Measurements from ENCODE around the gene GNB1.

The GNB1 gene

DNA sequence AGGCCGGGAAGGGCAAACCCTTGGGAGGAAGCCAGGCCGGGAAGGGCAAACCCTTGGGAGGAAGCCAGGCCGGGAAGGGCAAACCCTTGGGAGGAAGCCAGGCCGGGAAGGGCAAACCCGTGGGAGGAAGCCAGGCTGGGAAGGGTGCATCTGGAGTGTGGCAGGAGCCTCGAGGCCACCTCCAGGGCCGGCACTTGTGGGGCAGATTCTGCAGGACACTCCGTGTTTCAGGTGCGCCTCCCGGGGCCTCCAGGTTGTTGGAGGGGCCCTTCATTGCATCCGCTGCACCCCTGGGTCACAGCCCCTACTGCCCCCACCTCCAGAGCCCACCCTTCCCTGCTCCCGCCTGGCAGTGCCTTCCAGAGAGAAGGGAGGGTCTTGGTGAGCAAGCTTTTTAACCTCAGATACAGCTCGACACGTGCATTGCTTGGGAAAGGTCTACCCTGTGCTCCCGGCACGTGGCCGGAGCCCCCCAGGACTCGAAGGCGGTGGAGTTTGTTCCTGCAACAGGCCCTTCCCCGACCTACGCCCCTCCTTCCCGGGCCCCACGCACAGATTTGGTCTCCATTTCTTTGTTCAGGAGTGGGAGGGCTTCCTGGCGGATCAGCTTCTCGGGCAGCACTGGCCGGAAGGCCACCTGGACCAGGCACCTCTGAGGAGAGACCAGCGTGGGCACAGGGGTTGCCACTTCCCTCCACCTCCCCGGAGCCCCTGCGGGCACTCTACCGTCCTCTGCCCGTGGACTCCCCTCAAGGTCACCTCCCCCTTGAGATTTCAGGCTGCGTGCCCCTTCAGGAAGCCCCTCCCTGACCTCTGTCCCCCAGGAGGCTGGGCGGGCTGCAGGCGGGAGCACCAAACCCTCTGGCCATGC is 37.6 kb upstream of the GNB1 start:
- H3K36me3 ChIP-seq (ENCODE audit: control insufficient read depth, low read depth, low read length): no peaks in the 10 kb centered on the region
- H3K9ac ChIP-seq (ENCODE audit: low read length): no peak overlapping the region
- H3K27ac ChIP-seq (ENCODE audit: low read length): no peak overlapping the region
- H3K27me3 ChIP-seq (ENCODE audit: control insufficient read depth, insufficient read depth, low read length): no peaks in the 10 kb centered on the region
- no peaks in the 10 kb centered on the region for H3K4me1 ChIP-seq (ENCODE audit: control insufficient read depth, low read depth, low read length)
- H3K9me3 ChIP-seq (ENCODE audit: control insufficient read depth, low read depth, low read length): no peaks in the 10 kb centered on the region
- no peak overlapping the region for H3K4me3 ChIP-seq (ENCODE audit: low read length)

DNA sequence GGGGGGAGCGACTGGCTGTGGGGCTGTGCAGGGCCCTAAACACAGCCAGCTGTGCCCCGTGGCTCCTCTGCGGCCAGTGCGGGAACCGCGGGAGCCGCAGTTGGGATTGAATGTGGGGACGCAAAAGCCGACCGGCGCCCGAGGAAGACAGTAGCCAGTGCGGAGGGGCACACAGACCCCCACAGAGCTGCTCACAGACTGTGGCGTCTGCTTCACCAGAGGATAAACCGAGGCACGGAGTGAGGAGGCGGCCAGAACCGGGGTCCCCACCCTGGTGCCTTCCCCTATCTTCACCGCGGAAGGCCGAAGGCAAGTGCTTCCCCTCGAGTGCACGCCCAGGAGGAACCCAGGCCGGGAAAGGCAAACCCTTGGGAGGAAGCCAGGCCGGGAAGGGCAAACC is 36.9 kb upstream of the GNB1 start:
- Histone ChIP-seq H3K4me3 (ENCODE audit: low read length) (no peak overlapping the region), H3K27me3 (ENCODE audit: control insufficient read depth, insufficient read depth, low read length) (no peaks in the 10 kb centered on the region), H3K36me3 (ENCODE audit: control insufficient read depth, low read depth, low read length) (no peaks in the 10 kb centered on the region), H3K9me3 (ENCODE audit: control insufficient read depth, low read depth, low read length) (no peaks in the 10 kb centered on the region), H3K27ac (ENCODE audit: low read length) (no peak overlapping the region), H3K9ac (ENCODE audit: low read length) (no peak overlapping the region), H3K4me1 (ENCODE audit: control insufficient read depth, low read depth, low read length) (no peaks in the 10 kb centered on the region)

DNA sequence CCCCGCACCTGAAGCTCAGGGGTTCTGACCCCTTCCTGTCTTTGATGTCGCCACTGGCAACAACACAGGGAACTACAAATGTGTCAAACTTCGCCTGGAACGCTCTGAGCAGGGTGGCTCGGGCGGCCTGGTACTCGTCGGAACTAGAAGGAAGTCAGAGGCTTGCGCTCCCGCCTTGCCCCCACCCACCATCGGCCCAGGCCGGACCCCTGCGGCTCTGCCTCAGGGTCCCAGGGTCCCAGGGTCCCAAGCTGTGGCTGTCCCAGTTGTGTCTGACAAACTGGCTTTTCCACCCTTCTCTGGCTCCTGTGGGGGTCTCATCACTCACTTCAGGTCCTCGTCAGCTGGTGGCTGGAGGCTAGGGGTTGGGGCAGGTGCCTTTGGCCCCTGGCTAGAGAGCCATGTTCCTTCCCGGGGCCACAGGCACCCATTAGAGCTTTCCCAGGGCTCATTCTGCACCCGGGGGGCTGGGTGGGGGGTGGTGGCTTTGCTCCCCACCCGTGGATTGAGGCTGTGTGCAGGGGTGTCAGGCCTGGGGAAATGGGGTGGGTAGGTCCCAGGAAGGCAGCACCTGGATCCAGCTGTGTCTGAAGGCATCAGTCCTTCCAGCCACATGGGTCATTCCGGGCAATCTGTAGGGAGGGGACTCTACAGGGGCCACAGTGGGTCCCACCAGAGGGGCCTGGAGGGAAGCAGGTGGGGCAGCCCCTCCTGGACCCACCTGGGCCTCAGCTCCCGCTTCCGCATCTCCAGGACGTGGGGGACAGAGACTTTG is 36.2 kb upstream of the GNB1 start:
- no peaks in the 10 kb centered on the region for H3K9me3 ChIP-seq (ENCODE audit: control insufficient read depth, low read depth, low read length)
- H3K4me1 ChIP-seq (ENCODE audit: control insufficient read depth, low read depth, low read length): no peaks in the 10 kb centered on the region
- H3K36me3 ChIP-seq (ENCODE audit: control insufficient read depth, low read depth, low read length): no peaks in the 10 kb centered on the region
- no peak overlapping the region for H3K4me3 ChIP-seq (ENCODE audit: low read length)
- no peak overlapping the region for H3K27ac ChIP-seq (ENCODE audit: low read length)
- H3K9ac ChIP-seq (ENCODE audit: low read length): no peak overlapping the region
- H3K27me3 ChIP-seq (ENCODE audit: control insufficient read depth, insufficient read depth, low read length): no peaks in the 10 kb centered on the region

DNA sequence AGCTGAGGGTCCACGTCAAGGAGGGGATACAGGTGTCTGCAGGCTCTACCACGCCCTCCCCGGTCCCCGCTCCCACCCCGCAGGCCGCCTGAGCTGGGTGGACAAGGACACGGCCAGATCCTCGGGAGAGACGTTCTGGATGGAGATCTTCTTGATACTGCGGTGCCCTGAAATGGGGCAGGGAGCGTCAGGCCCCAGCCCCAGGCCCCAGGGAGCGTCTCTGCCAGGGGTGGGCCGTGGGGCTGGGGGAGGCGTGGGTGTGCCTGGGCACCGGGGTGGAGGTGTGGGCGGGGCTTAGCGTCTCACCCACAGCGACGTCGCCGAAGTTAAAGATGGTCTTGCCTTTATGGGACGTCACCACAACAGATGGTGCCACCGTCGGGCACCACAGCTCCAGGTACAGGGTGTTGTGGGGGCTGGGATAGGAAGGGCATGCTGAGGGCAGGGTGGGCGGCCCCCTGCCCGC is 35.5 kb upstream of the GNB1 start:
- H3K4me3 ChIP-seq (ENCODE audit: low read length): no peak overlapping the region
- H3K27ac ChIP-seq (ENCODE audit: low read length): no peak overlapping the region
- H3K9me3 ChIP-seq (ENCODE audit: control insufficient read depth, low read depth, low read length): no peaks in the 10 kb centered on the region
- no peaks in the 10 kb centered on the region for H3K27me3 ChIP-seq (ENCODE audit: control insufficient read depth, insufficient read depth, low read length)
- no peak overlapping the region for H3K9ac ChIP-seq (ENCODE audit: low read length)
- H3K36me3 ChIP-seq (ENCODE audit: control insufficient read depth, low read depth, low read length): no peaks in the 10 kb centered on the region
- H3K4me1 ChIP-seq (ENCODE audit: control insufficient read depth, low read depth, low read length): no peaks in the 10 kb centered on the region

DNA sequence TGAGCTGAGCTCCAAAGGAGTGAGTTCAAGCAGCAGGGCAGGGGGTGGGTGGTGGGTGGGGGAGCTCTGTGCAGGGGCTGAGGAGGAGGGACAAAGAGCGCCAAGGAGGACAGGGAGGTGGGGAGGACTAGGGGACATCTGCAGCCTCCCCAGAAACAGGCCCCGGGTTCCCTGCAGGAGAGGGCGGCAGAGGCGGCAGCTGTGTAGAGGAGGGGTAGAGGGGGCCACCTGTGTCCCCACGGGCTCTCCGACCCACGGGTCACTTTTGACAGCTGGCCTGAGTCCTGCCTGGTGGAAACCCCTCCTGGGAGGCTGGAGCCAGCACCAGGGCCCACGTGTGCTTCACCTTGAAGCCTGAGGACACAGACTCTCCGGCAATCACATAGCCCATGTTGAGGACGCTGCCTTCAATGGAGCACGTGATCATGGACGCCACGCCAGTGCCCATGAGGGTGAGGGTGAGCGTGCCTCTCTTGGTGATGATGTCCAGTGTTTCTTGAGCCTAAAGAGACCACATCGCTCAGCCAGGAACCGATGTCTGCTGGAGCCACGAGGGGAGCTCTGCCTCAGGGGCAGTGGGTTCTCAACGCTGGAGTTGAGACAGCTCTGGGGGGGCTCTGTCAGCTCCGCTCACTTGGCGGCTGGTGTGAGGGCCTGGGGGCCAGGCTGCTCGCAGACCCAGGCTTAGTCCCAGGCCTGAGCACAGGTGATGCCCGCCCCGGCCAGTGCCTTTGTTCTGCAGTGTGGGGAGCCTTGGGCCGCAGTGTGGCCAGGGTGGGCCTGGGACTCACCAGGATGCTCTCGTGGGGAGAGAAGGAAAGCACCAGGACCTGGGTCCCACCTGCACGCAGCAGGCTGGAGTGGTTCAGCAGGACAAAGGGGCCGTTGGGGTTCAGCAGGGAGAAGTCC is 34.8 kb upstream of the GNB1 start:
- Histone ChIP-seq H3K4me1 (ENCODE audit: control insufficient read depth, low read depth, low read length) (no peaks in the 10 kb centered on the region), H3K36me3 (ENCODE audit: control insufficient read depth, low read depth, low read length) (no peaks in the 10 kb centered on the region), H3K27me3 (ENCODE audit: control insufficient read depth, insufficient read depth, low read length) (no peaks in the 10 kb centered on the region), H3K9me3 (ENCODE audit: control insufficient read depth, low read depth, low read length) (no peaks in the 10 kb centered on the region), H3K9ac (ENCODE audit: low read length) (no peak overlapping the region), H3K27ac (ENCODE audit: low read length) (no peak overlapping the region), H3K4me3 (ENCODE audit: low read length) (no peak overlapping the region)

DNA sequence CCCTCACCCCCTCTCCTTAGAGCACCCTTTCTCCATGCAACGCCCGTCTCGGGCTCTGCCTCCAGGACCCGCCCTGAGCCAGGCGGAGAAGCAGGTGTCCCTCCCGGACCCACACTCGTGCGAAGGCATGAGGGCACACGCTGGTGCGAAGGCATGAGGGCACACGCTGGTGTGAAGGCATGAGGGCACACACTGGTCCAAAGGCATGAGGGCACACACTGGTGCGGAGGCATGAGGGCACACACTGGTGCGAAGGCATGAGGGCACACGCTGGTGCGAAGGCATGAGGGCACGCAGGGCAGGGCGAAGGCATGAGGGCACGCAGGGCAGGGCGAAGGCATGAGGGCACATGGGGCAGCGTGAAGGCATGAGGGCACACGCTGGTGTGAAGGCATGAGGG is 34.0 kb upstream of the GNB1 start:
- Histone ChIP-seq H3K4me1 (ENCODE audit: control insufficient read depth, low read depth, low read length) (peaks cover 2% of the 10 kb centered on the region), H3K27me3 (ENCODE audit: control insufficient read depth, insufficient read depth, low read length) (peaks cover 4% of the 10 kb centered on the region), H3K9ac (ENCODE audit: low read length) (no peak overlapping the region), H3K27ac (ENCODE audit: low read length) (no peak overlapping the region), H3K9me3 (ENCODE audit: control insufficient read depth, low read depth, low read length) (no peaks in the 10 kb centered on the region), H3K4me3 (ENCODE audit: low read length) (no peak overlapping the region), H3K36me3 (ENCODE audit: control insufficient read depth, low read depth, low read length) (no peaks in the 10 kb centered on the region)

DNA sequence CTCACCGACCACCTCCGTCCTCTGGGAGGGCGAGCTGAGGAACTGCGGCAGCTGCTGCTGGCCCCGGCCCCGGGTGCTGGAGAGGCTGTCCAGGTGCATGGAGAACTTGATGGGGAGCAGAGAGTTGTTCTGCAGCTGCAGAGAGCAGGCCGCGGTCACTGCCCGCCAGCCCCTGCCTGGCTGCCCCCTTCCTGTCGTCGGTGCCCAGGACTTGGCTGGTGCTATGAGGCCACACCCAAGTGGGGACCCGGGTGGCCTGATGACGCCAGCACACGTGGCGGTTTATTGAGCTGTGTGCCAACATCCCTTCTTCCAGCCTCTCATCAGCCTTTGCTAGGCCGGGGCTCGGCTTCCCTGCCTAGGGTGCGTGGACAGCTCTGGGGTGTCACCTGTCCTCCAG is 33.5 kb upstream of the GNB1 start:
- H3K36me3 ChIP-seq (ENCODE audit: control insufficient read depth, low read depth, low read length): no peaks in the 10 kb centered on the region
- no peak overlapping the region for H3K9ac ChIP-seq (ENCODE audit: low read length)
- no peak overlapping the region for H3K4me3 ChIP-seq (ENCODE audit: low read length)
- no peaks in the 10 kb centered on the region for H3K9me3 ChIP-seq (ENCODE audit: control insufficient read depth, low read depth, low read length)
- no peak overlapping the region for H3K27ac ChIP-seq (ENCODE audit: low read length)
- peaks cover 5% of the 10 kb centered on the region for H3K27me3 ChIP-seq (ENCODE audit: control insufficient read depth, insufficient read depth, low read length)
- peaks cover 5% of the 10 kb centered on the region for H3K4me1 ChIP-seq (ENCODE audit: control insufficient read depth, low read depth, low read length)

DNA sequence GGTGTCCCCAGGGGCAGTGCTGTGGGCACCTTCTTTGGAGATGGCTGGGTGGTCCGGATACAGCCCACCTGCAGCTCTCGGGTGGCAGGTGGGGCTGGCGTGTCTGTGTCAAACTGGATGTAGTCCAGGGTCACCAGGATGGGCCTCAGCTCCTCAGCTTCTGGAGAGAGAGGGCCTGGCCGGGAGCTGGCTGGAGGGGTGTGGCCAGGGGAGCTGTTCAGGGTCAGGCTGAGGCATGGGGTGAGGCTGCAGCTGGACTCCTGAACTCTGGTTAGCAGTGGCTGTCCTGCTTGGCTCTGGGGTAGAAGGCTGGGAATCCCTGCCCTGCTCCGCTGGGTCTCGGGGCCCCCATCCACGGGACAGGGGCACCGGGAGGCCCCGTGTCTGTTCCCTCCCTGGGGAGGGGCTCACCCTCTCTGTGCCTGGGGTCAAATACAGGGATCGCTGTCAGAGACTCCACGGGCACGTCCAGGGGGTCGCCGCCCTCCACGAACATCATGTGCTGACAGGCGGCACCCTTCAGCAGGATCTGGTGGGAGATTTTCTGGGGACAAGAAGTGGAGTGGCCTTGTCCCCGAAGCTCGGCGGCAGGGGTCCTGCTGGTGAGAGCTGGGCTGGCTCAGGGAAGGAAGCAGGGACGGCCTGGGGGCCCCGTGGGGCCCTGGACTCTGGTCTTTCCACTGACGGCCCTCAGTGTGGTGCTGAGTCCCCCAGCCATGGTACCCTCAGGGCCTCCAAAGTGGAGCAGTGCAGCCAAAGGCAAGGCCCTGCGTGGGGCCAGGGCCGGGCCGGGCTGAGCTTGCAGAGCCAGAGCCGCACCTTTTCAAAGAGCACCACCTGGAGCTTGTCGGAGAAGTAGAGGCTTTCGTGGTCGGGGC is 32.3 kb upstream of the GNB1 start:
- Histone ChIP-seq H3K27ac (ENCODE audit: low read length) (no peak overlapping the region), H3K4me3 (ENCODE audit: low read length) (no peak overlapping the region), H3K27me3 (ENCODE audit: control insufficient read depth, insufficient read depth, low read length) (peaks cover 5% of the 10 kb centered on the region), H3K36me3 (ENCODE audit: control insufficient read depth, low read depth, low read length) (no peaks in the 10 kb centered on the region), H3K9me3 (ENCODE audit: control insufficient read depth, low read depth, low read length) (no peaks in the 10 kb centered on the region), H3K4me1 (ENCODE audit: control insufficient read depth, low read depth, low read length) (peaks cover 5% of the 10 kb centered on the region), H3K9ac (ENCODE audit: low read length) (no peak overlapping the region)

DNA sequence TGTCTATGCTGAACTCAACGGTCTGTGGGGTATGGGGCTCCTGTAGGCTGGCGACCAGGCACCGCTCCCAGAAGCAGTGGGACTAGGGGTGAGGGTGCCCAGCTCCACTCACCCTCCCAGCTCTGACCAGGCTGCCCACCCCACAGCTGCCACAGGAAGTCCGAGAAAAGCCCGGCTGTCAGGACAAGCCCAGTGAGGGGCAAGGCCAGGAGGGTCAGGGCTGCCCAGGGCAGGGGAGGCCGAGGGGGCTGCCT is 31.7 kb upstream of the GNB1 start:
- no peaks in the 10 kb centered on the region for H3K9me3 ChIP-seq (ENCODE audit: control insufficient read depth, low read depth, low read length)
- H3K27me3 ChIP-seq (ENCODE audit: control insufficient read depth, insufficient read depth, low read length): peaks cover 5% of the 10 kb centered on the region
- H3K4me1 ChIP-seq (ENCODE audit: control insufficient read depth, low read depth, low read length): peaks cover 5% of the 10 kb centered on the region
- no peak overlapping the region for H3K4me3 ChIP-seq (ENCODE audit: low read length)
- H3K27ac ChIP-seq (ENCODE audit: low read length): no peak overlapping the region
- no peaks in the 10 kb centered on the region for H3K36me3 ChIP-seq (ENCODE audit: control insufficient read depth, low read depth, low read length)
- H3K9ac ChIP-seq (ENCODE audit: low read length): no peak overlapping the region

DNA sequence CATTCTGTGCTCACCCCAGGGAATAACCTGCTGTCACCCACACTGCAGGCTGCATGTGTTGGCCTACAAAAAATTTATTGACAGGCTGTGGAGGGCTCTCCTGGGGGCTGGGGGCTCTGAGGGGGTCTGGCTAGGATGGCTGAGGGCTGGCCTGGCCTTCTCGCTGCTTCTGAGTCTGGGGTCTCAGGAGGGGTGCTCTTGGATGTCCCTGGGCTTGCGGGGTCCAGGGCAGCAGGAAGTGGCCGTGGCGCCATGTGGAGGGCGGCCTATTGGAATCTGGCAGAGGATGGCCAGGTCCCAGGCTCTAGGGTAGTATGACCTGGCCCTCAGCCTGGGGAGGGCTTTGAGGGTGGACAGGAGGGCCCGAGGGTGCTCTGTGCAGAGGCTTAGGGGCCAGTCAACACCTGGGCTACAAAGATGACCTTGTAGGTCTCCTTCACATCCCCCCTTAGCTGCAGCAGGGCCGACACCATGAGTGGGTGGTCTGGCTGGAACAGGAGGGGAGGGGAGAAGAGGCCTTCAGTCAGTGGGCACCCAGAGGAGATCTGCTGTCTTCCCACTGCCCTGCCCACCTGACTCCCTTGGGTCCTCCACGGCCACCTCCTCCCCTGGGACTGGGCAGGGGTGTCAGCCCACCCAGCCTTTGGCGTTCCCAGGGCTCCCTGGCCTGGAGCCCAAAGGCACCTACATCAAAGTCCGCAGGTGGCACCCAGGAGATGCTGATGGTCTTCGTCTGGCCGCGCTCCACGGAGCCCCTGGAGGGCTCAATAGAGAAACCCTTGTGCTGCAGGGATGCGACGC is 31.2 kb upstream of the GNB1 start:
- no peak overlapping the region for H3K27ac ChIP-seq (ENCODE audit: low read length)
- H3K4me1 ChIP-seq (ENCODE audit: control insufficient read depth, low read depth, low read length): peaks cover 5% of the 10 kb centered on the region
- H3K9me3 ChIP-seq (ENCODE audit: control insufficient read depth, low read depth, low read length): no peaks in the 10 kb centered on the region
- H3K36me3 ChIP-seq (ENCODE audit: control insufficient read depth, low read depth, low read length): no peaks in the 10 kb centered on the region
- H3K27me3 ChIP-seq (ENCODE audit: control insufficient read depth, insufficient read depth, low read length): peaks cover 5% of the 10 kb centered on the region
- H3K9ac ChIP-seq (ENCODE audit: low read length): no peak overlapping the region
- no peak overlapping the region for H3K4me3 ChIP-seq (ENCODE audit: low read length)

Data from iPS-18a (cell line).